ENCODE results near the gene PAQR5.

- TF ChIP-seq POLR2A (IDR thresholded peaks at IDR 0.05) = no peak
- no peak for TF ChIP-seq CTCF (IDR thresholded peaks at IDR 0.05)
Observed at GRCh38 chr15:69275933-69276560, 22.7 kb upstream of the PAQR5 start.

Data from right lobe of liver (tissue), 4 donors.